RCC 7860 (cell line): Measurements from ENCODE around the gene SMIM7.

Experiments used
- DNase-seq: peaks from one replicate; pipeline ENCODE4 v3.0.0-alpha.2; 2015; ENCODE audit warnings: low spot score
- FAIRE-seq: peaks from 2 replicates; lab custom pipeline; 2012; peaks lifted over from hg19 to GRCh38; lab: Jason Lieb, UNC

The SMIM7 gene

GRCh38 chr19:16623576-16623975 lies 36.4 kb downstream of the SMIM7 start:
- no peak for DNase-seq
- no peak for FAIRE-seq

- FAIRE-seq (no peak), DNase-seq (no peak)
Observed at GRCh38 chr19:16623066-16623465, 36.9 kb downstream of the SMIM7 start.

DNA sequence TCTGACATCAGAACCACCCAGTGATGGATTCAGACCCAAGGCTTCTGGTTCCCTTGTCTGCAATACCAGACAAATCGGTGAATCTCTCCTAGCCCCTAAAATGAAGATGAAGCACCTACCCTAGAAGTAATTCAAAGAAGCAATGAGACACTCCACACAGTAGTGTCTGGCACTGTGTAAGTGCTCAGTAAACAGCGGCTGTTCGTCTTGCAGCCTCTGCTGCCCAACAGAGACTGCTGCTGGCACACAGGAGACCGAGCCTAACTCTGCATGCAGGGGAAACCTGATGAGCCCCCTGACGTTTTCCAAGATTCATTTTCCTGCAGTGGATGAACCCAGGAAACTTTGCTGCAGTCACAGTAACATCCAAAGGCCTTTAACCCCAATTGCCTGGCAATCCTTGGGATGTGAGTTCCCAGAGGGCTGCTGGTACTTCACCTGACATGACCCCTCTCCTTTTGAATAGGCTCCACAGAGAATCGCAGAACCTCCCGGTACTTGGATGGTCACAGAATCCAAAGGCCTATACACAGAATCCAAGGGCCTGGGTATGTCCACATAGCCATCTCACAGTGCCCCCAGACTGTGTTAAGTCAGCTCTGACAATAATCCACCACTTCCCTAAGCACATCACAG lies 38.7 kb downstream of the SMIM7 start:
- FAIRE-seq (no peak), DNase-seq (no peak)

DNA sequence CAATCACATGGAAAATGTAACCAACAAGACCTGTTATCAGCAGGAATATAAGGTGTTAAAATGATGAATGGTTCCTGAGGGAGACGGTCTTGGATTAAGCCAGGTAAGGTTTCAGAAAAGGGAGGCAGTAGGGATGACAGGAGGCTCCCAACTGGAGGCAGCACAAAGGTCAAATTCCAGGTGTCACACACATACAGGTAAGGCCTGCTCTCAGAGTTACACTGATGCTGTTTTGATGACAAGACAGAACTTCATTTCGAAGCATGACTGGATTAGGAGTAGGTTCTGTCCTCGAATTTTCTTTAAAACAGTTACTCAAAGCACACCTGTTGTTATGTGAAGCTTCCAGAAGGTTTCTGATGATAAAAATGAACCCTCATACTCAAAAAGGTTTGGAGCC lies 39.4 kb downstream of the SMIM7 start:
- no peak for FAIRE-seq
- no peak for DNase-seq

- DNase-seq (no peak), FAIRE-seq (no peak)
Observed at GRCh38 chr19:16620018-16620417, 39.9 kb downstream of the SMIM7 start.

- FAIRE-seq (no peak), DNase-seq (no peak)
Observed at GRCh38 chr19:16619457-16619856, 40.5 kb downstream of the SMIM7 start.

DNA sequence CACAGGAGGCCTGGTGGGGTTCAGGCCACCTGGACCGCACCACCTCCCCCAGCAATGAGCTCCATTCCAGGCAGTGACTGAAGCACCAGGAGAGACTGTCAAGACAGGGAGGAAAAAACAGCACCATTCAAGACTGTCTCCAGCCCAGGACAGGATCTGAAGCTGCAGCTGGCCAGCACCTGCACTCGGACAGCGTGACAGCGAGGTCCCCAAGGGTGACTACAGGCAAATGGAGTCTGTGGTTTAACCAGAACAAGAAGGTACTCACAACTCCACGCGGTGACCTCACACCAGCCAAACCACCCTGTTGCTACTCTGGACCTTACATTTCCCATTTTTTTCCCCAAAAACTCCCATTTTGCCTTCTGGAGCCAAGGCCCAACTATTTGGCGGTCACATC lies 41.7 kb downstream of the SMIM7 start:
- no peak for DNase-seq
- FAIRE-seq: no peak

- DNase-seq: no peak
- FAIRE-seq: no peak
Observed at GRCh38 chr19:16615808-16616207, 44.1 kb downstream of the SMIM7 start.

- FAIRE-seq: no peak
- DNase-seq: no peak
Observed at GRCh38 chr19:16614941-16615340, 45.0 kb downstream of the SMIM7 start.

GRCh38 chr19:16613841-16614240 lies 46.1 kb downstream of the SMIM7 start:
- DNase-seq: no peak
- no peak for FAIRE-seq

DNA sequence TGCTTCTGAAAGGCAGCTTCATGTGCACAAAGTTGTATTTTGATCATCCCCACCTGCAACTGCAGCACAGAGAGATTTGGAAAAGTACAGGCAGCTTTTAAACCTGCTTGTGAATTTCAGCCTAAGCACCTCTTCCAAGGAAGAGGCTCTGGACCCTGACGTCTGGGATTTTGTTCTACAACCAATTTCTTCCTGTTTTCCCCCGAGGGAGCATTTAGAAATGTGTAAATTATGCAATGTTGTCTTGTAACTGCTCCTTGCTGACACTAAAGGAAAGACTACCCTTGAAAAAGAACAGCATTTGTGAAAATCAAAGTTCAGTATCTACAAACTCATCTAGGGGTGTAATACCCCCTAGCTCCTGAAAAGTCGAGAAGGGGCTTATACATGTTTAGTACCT lies 47.3 kb downstream of the SMIM7 start:
- no peak for FAIRE-seq
- DNase-seq: no peak

GRCh38 chr19:16611121-16611520 lies 48.8 kb downstream of the SMIM7 start:
- FAIRE-seq (no peak), DNase-seq (no peak)

GRCh38 chr19:16609511-16610200 lies 50.3 kb downstream of the SMIM7 start:
- FAIRE-seq (no peak), DNase-seq (no peak)

- FAIRE-seq (no peak), DNase-seq (no peak)
Observed at GRCh38 chr19:16608290-16608739, 51.6 kb downstream of the SMIM7 start.

GRCh38 chr19:16607819-16608218 lies 52.1 kb downstream of the SMIM7 start:
- FAIRE-seq: no peak

DNA sequence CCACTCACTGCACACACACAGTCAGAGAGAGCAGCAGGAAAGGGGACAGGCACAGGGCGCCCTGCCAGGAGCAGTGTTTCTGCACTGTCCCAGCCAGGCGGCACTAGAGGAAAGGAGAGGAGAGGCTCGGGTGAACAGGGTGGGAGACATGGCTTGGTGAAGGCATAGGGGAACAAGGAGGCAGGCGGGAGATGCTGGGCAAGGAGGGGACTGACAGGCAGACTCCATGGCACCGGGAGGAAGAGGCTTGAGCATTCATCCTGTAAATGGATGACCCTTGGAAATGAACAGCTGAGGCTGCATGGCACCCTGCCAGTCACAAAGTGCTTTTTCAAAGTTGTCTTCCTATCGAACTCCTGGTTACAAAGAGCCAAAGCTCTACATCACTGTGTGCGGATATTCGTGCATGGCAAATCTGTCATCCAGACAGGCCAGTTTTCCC lies 54.4 kb downstream of the SMIM7 start:
- FAIRE-seq (no peak), DNase-seq (no peak)

More at GRCh38 chr19:16607819-16608218, 52.1 kb downstream of the SMIM7 start:
- DNase-seq: no peak

DNA sequence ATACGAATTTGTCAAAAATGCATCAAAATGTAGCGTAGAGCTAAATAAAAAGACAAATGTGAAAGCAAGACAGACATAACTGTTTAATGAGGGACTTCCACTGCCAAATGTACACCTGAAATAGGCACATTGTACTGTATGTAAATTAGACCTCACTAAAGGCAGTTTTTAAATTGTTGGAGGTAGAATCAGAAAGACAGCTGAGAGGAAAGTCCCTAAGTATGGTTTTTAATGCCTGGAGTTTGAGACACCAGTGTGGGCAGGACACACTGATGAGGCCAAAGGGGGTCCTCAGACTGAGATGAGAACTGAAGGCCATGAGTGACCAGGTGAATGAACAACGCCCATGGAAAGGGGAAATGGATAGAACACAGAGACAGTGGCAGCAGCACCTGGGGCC lies 54.8 kb downstream of the SMIM7 start:
- DNase-seq (no peak), FAIRE-seq (no peak)

DNA sequence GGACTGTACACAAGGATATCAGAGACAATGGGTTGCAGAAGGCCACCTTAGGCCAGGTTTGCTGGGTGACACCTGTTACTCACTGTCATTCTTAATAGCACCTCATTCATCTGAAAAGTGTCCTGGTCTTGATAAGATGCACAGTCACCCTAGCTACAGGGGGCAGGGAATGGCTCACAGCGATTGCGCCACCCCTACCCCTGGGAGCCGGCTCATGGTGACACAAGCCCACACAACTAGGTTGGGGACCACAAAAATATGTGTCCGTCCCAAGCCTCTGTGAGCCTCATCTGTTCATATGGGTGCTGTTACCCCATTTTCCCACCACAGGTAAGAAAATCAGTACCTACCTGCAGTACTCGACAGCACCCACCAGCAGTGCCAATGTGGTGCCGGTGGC lies 55.3 kb downstream of the SMIM7 start:
- no peak for FAIRE-seq
- no peak for DNase-seq

GRCh38 chr19:16603090-16603489 lies 56.9 kb downstream of the SMIM7 start:
- no peak for DNase-seq
- no peak for FAIRE-seq

- DNase-seq (no peak), FAIRE-seq (no peak)
Observed at GRCh38 chr19:16601378-16602052, 58.4 kb downstream of the SMIM7 start.

- FAIRE-seq: no peak
- DNase-seq: no peak
Observed at GRCh38 chr19:16600824-16601223, 59.1 kb downstream of the SMIM7 start.
